Adrenal gland (tissue), 12 donors: ENCODE data around the gene SCN2B. TPM values are rescaled to one million over a fixed set of nuclear protein-coding genes. Genes with fewer than 3 reads are reported as not detected.

ENCODE experiments used
- DNase-seq, 7 donors: peaks; one replicate each; pipeline ENCODE4 v3.0.0-alpha.2; 2019 to 2020
- H3K27ac ChIP-seq, 5 donors: fragments of 200-600 bp; sonication (generic) in 4 of 5; 1 replicate in 3 of 5; 2 replicates in 2 of 5; pipeline versions ENCODE4 v1.5.1 to v1.8.0; 2016 to 2020; ENCODE audit warnings: mild to moderate bottlenecking in 1 of 5
- H3K27me3 ChIP-seq: fragments of 200-600 bp; 2 replicates; pipeline ENCODE4 v1.8.0; 2021
- H3K36me3 ChIP-seq, 2 donors: fragments of 200-600 bp; replicated peaks in 1 of 2; 1 replicate in 1 of 2; 2 replicates in 1 of 2; pipeline versions ENCODE4 v1.5.1 to v1.8.0; 2018 to 2022
- H3K4me1 ChIP-seq, 2 donors: fragments of 200-600 bp; replicated peaks in 1 of 2; 1 replicate in 1 of 2; 2 replicates in 1 of 2; pipeline versions ENCODE4 v1.5.1 to v1.8.0; 2018 to 2021
- H3K4me3 ChIP-seq, 4 donors: fragments of 200-600 bp; sonication (generic) in 3 of 4; one replicate each; pipeline ENCODE4 v1.5.1; 2016 to 2018
- H3K9me3 ChIP-seq, 3 donors: fragments of 200-600 bp; sonication (generic) in 1 of 3; replicated peaks in 1 of 3; 1 replicate in 2 of 3; 2 replicates in 1 of 3; pipeline versions ENCODE4 v1.5.1 to v1.8.0; 2016 to 2021
- POLR2A ChIP-seq, 2 donors: fragments of 450-650 bp; IDR thresholded peaks; one replicate each; pipeline ENCODE4 v1.6.1; 2017; ENCODE audit warnings: antibody characterized with exemption in 2 of 2, mild to moderate bottlenecking in 2 of 2, moderate library complexity in 1 of 2
- WGBS, 4 donors: extraction: QIAGEN DNeasy Blood & Tissue Kit in 2 of 4; methylation state at CpG; one replicate each; pipeline versions ENCODE4 v1.1.5 to v1.1.7; 2013 to 2017; 5-methylcytosine and 5-hydroxymethylcytosine counted together
- intact Hi-C, 2 donors: fragments of 100-400 bp; cut with DNase I; formaldehyde crosslinking; loops; one replicate each; pipeline versions ENCODE4 v1.14.1 to v1.15.0; 2022 to 2023
- polyA plus RNA-seq, 3 donors: library from polyadenylated mRNA; stranded (reverse); fragments of 200-250 nt in 2 of 3; fragments of 350-450 nt in 1 of 3; fragmentation: Illumina TruSeq in 1 of 3; extraction: RNeasy Lipid Tissue Mini Kit (QIAGEN cat#74804) in 1 of 3; gene quantifications; one replicate each; pipeline ENCODE4 v1.2.3, GENCODE V29; 2013 to 2014
- total RNA-seq, 9 donors: library from RNA; depleted of rRNA in 4 of 9; stranded (reverse); fragments of >200 nt in 4 of 9; fragments of 120-200 nt in 1 of 9; fragmentation: NEBNext Ultra II Directional in 1 of 9; extraction: Animal tissue kit (Norgen Biotek cat#: 25700) in 1 of 9; gene quantifications; one replicate each; pipeline versions ENCODE4 v1.1.0 to v1.2.4, GENCODE V29; 2013 to 2023
- TF ChIP-seq, protein P1 (sequence below), 6 experiments: fragments of 450-650 bp in 4 of 6; fragments of 200-600 bp in 2 of 6; sonication (generic) in 1 of 6; IDR thresholded peaks; 1 replicate in 5 of 6; 2 replicates in 1 of 6; pipeline versions ENCODE4 v1.5.1 to v1.8.0; 2016 to 2021; ENCODE audit warnings: antibody characterized with exemption in 6 of 6, mild to moderate bottlenecking in 2 of 6, moderate library complexity in 1 of 6
- donor health status: healthy with polysubstance abuse.
- donor health status: Bipolar disorder and iron deficiency.
- donor health status: DM: yes; HTN: yes; CAD: no.
- donor health status: DM: no; HTN: no; CAD: no.
- donor health status: DM: no; HTN: no; CAD: no.
- donor health status: DM: yes; HTN: yes; CAD: no.

The SCN2B gene
- total and polyA plus RNA-seq, 12 donors: 0.09 to 0.96 (median 0.38) TPM

DNA sequence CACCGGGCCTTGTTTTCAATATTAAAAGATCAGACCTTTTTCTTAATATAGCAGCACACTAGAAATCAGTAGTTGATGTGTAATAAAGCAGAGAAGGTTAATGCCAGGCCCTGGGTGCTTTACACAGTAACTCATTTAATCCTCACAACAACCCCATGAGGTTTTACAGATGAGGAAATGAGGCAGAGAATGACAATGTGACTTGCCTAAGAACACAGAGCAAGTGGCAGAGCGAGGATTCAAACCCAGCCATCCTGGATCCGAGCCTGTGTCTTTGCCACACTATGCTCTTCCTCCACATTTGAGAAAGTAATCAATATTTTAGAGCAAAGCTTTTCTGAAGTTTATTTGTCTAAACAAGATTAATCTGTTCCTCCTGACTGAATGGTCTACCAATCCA is 41.1 kb upstream of the SCN2B start:
- Histone ChIP-seq H3K9me3 (no peaks in the 10 kb centered on the region), H3K36me3 (no peaks in the 10 kb centered on the region), H3K27me3 (peaks cover 6% of the 10 kb centered on the region), H3K27ac (no peak overlapping the region), H3K4me3 (no peak overlapping the region), H3K4me1 (no peaks in the 10 kb centered on the region)
- intact Hi-C loops: no loop called here
- DNase-seq: no peak
- no peak for TF ChIP-seq POLR2A (IDR thresholded peaks at IDR 0.05)
- TF ChIP-seq, protein P1, sequence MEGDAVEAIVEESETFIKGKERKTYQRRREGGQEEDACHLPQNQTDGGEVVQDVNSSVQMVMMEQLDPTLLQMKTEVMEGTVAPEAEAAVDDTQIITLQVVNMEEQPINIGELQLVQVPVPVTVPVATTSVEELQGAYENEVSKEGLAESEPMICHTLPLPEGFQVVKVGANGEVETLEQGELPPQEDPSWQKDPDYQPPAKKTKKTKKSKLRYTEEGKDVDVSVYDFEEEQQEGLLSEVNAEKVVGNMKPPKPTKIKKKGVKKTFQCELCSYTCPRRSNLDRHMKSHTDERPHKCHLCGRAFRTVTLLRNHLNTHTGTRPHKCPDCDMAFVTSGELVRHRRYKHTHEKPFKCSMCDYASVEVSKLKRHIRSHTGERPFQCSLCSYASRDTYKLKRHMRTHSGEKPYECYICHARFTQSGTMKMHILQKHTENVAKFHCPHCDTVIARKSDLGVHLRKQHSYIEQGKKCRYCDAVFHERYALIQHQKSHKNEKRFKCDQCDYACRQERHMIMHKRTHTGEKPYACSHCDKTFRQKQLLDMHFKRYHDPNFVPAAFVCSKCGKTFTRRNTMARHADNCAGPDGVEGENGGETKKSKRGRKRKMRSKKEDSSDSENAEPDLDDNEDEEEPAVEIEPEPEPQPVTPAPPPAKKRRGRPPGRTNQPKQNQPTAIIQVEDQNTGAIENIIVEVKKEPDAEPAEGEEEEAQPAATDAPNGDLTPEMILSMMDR (IDR thresholded peaks at IDR 0.05): no peak
- 67 to 85% (median 82%) methylated on average over 3 of the region's 3 CpGs for WGBS, 4 donors

- no peak for DNase-seq
- intact Hi-C loops: no loop called here
- no peak for TF ChIP-seq POLR2A (IDR thresholded peaks at IDR 0.05)
- TF ChIP-seq, protein P1 (IDR thresholded peaks at IDR 0.05): no peak
- no peaks in the 10 kb centered on the region for H3K9me3 ChIP-seq
- no peak overlapping the region for H3K4me3 ChIP-seq
- H3K27me3 ChIP-seq: peaks cover 6% of the 10 kb centered on the region
- no peaks in the 10 kb centered on the region for H3K36me3 ChIP-seq
- H3K4me1 ChIP-seq: no peaks in the 10 kb centered on the region
- WGBS, 4 donors: 62 to 72% (median 68%) methylated on average over 9 to 11 of the region's 11 CpGs
- H3K27ac ChIP-seq: no peak overlapping the region
Observed at GRCh38 chr11:118216621-118217481, 40.4 kb upstream of the SCN2B start.

- peak overlapping the region in 1 of 5 donors; percentile 40 for H3K27ac ChIP-seq
- TF ChIP-seq POLR2A (IDR thresholded peaks at IDR 0.05): no peak
- no peaks in the 10 kb centered on the region for H3K9me3 ChIP-seq
- no peaks in the 10 kb centered on the region for H3K4me1 ChIP-seq
- H3K36me3 ChIP-seq: no peaks in the 10 kb centered on the region
- DNase-seq: no peak
- no peaks in the 10 kb centered on the region for H3K27me3 ChIP-seq
- WGBS, 4 donors: 87 to 89% (median 88%) methylated on average over 7 of the region's 7 CpGs
- H3K4me3 ChIP-seq: no peak overlapping the region
- intact Hi-C loops: no loop called here
Observed at GRCh38 chr11:118215765-118216164, 39.3 kb upstream of the SCN2B start.

- H3K27ac ChIP-seq: peak overlapping the region in 1 of 5 donors; percentile 16
- TF ChIP-seq POLR2A (IDR thresholded peaks at IDR 0.05): no peak
- TF ChIP-seq, protein P1 (IDR thresholded peaks at IDR 0.05): no peak
- no peak for DNase-seq
- peaks cover 4% of the 10 kb centered on the region for H3K27me3 ChIP-seq
- whole genome bisulfite sequencing, 4 donors: 51 to 71% (median 66%) methylated on average over 3 of the region's 3 CpGs
- H3K4me3 ChIP-seq: no peak overlapping the region
- intact Hi-C loops: no loop called here
- no peaks in the 10 kb centered on the region for H3K9me3 ChIP-seq
- H3K4me1 ChIP-seq: no peaks in the 10 kb centered on the region
- H3K36me3 ChIP-seq: no peaks in the 10 kb centered on the region
Observed at GRCh38 chr11:118215262-118215661, 38.8 kb upstream of the SCN2B start.
